Panc1 (cell line): ENCODE data around the gene CACFD1.

Source experiments
- CTCF ChIP-seq: fragments of 450-650 bp; IDR thresholded peaks from 2 replicates; pipeline ENCODE4 v1.5.1; 2017; ENCODE audit warnings: mild to moderate bottlenecking
- POLR2AphosphoS5 ChIP-seq: IDR thresholded peaks from 2 replicates; pipeline ENCODE4 v1.6.1; 2012; ENCODE audit warnings: mild to moderate bottlenecking, low read depth, low read length, moderate library complexity
- REST ChIP-seq, 2 experiments: IDR thresholded peaks; 2 replicates each; pipeline ENCODE4 v1.6.1; 2011 to 2012; ENCODE audit warnings: low read depth in 2 of 2, control low read depth in 1 of 2, low read length in 1 of 2, mild to moderate bottlenecking in 1 of 2, moderate library complexity in 1 of 2; ENCODE audit not compliant: insufficient read depth in 1 of 2
- SIN3A ChIP-seq: IDR thresholded peaks from 2 replicates; pipeline ENCODE4 v1.6.1; 2012; ENCODE audit warnings: low read depth, mild to moderate bottlenecking, low read length, moderate library complexity, borderline replicate concordance; ENCODE audit not compliant: insufficient read depth
- TCF7L2 ChIP-seq: IDR thresholded peaks from 2 replicates; pipeline ENCODE4 v1.6.1; 2011; ENCODE audit warnings: mild to moderate bottlenecking, low read depth, low read length, inconsistent platforms

GRCh38 chr9:133471551-133472276, 11.9 kb downstream of the CACFD1 start:
- TF ChIP-seq POLR2AphosphoS5 (no peak), REST (IDR thresholded peaks at IDR 0.05; ENCODE audit: insufficient read depth in 1 of 2, low read depth in 2 of 2, low read length in 1 of 2) (no peak), CTCF (no peak), TCF7L2 (no peak), SIN3A (no peak)
